Measurements from ENCODE around the gene PCDHGA12.

DNA sequence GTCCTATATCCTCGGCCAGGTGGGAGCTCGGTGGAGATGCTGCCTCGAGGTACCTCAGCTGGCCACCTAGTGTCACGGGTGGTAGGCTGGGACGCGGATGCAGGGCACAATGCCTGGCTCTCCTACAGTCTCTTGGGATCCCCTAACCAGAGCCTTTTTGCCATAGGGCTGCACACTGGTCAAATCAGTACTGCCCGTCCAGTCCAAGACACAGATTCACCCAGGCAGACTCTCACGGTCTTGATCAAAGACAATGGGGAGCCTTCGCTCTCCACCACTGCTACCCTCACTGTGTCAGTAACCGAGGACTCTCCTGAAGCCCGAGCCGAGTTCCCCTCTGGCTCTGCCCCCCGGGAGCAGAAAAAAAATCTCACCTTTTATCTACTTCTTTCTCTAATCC is 47.5 kb downstream of the PCDHGA12 start:
- TF ChIP-seq CTCF (conservative IDR thresholded peaks at IDR 0.05; ENCODE audit: low read length) (no peak), EZH2phosphoT487 (IDR thresholded peaks at IDR 0.05; ENCODE audit: borderline replicate concordance) (no peak)
